H1 (cell line): ENCODE data around the gene VAPA. TPM values are rescaled to one million over a fixed set of nuclear protein-coding genes. Genes with fewer than 3 reads are reported as not detected.

Experiments used
- CTCF ChIA-PET: fragments of 300-600 bp; sonication (Branson Sonifier 250); formaldehyde crosslinking; loops from one replicate; lab custom pipeline; 2021; ENCODE audit not compliant: partially characterized antibody; lab: Charles Lee
- POLR2A ChIA-PET: fragments of 300-600 bp; sonication (Branson Sonifier 250); formaldehyde crosslinking; loops from one replicate; lab custom pipeline; 2021; ENCODE audit warnings: inconsistent platforms; ENCODE audit not compliant: partially characterized antibody; lab: Charles Lee
- DNase-seq, 2 experiments: peaks; one replicate each; pipeline versions ENCODE4 v3.0.0 to v3.0.0-alpha.2; 2010 to 2022; ENCODE audit warnings: low spot score in 2 of 2, low read depth in 1 of 2, mixed read lengths in 1 of 2
- FAIRE-seq: peaks from 2 replicates; lab custom pipeline; 2011; peaks lifted over from hg19 to GRCh38; lab: Jason Lieb, UNC
- H2AFZ ChIP-seq: 2 replicates; pipeline ENCODE4 v1.8.1; 2012; ENCODE audit warnings: low read length, inconsistent platforms
- H2AK5ac ChIP-seq: 2 replicates; pipeline ENCODE4 v1.6.1; 2013; ENCODE audit warnings: low read depth, low read length
- H2BK120ac ChIP-seq: replicated peaks from 2 replicates; pipeline ENCODE3; 2013; ENCODE audit warnings: low read depth, low read length, inconsistent platforms
- H2BK12ac ChIP-seq: 2 replicates; pipeline ENCODE4 v1.6.1; 2013; ENCODE audit warnings: low read depth, low read length
- H2BK15ac ChIP-seq: 2 replicates; pipeline ENCODE4 v1.6.1; 2013; ENCODE audit warnings: low read length
- H2BK20ac ChIP-seq: 2 replicates; pipeline ENCODE4 v1.6.1; 2013; ENCODE audit warnings: low read length
- H2BK5ac ChIP-seq: 2 replicates; pipeline ENCODE4 v1.6.1; 2013; ENCODE audit warnings: low read depth, low read length
- H3K14ac ChIP-seq: 2 replicates; pipeline ENCODE4 v1.6.1; 2013; ENCODE audit warnings: inconsistent platforms; ENCODE audit not compliant: insufficient read length
- H3K18ac ChIP-seq: 2 replicates; pipeline ENCODE4 v1.6.1; 2013; ENCODE audit warnings: low read length; ENCODE audit errors: extremely low read depth
- H3K23ac ChIP-seq: 2 replicates; pipeline ENCODE4 v1.6.1; 2013; ENCODE audit warnings: inconsistent platforms; ENCODE audit not compliant: insufficient read length
- H3K23me2 ChIP-seq: 2 replicates; pipeline ENCODE4 v1.6.1; 2013; ENCODE audit warnings: low read depth, low read length
- H3K27ac ChIP-seq: 2 replicates; pipeline ENCODE4 v1.6.1; 2011; ENCODE audit warnings: low read depth, low read length, inconsistent platforms
- H3K27me3 ChIP-seq, 4 experiments: replicated peaks in 1 of 4; 1 replicate in 1 of 4; 2 replicates in 3 of 4; pipeline versions ENCODE4 v1.6.1 to v1.8.1; 2011 to 2013; ENCODE audit warnings: low read length in 3 of 4, mild to moderate bottlenecking in 3 of 4, inconsistent platforms in 2 of 4, mixed read lengths in 2 of 4, moderate library complexity in 1 of 4; ENCODE audit not compliant: control insufficient read depth in 3 of 4, insufficient read depth in 3 of 4; ENCODE audit errors: extremely low read depth in 1 of 4
- H3K36me3 ChIP-seq, 4 experiments: 2 replicates each; pipeline versions ENCODE4 v1.6.1 to v1.8.1; 2011 to 2013; ENCODE audit warnings: mild to moderate bottlenecking in 4 of 4, low read length in 3 of 4, moderate library complexity in 2 of 4, control low read depth in 1 of 4, inconsistent platforms in 1 of 4; ENCODE audit not compliant: insufficient read depth in 4 of 4, control insufficient read depth in 2 of 4
- H3K4ac ChIP-seq: replicated peaks from 2 replicates; pipeline ENCODE3; 2013; ENCODE audit warnings: low read length, low read depth, mixed read lengths, inconsistent platforms; ENCODE audit not compliant: insufficient read length
- H3K4me1 ChIP-seq, 4 experiments: replicated peaks in 1 of 4; 1 replicate in 1 of 4; 2 replicates in 3 of 4; pipeline versions ENCODE4 v1.6.1 to v1.8.1; 2011 to 2013; ENCODE audit warnings: low read length in 3 of 4, inconsistent platforms in 2 of 4, mixed read lengths in 1 of 4; ENCODE audit not compliant: insufficient read depth in 4 of 4, control insufficient read depth in 3 of 4
- H3K4me2 ChIP-seq, 2 experiments: 2 replicates each; pipeline versions ENCODE4 v1.6.1 to v1.8.1; 2011 to 2013; ENCODE audit warnings: low read depth in 2 of 2, low read length in 2 of 2, control low read depth in 1 of 2, inconsistent platforms in 1 of 2, mild to moderate bottlenecking in 1 of 2; ENCODE audit not compliant: insufficient read depth in 1 of 2
- H3K4me3 ChIP-seq, 4 experiments: fragments of 200-600, 300-600 bp in 1 of 4; sonication (generic), shearing (Covaris generic), sonication (Bioruptor Twin) in 1 of 4; 2 replicates each; pipeline versions ENCODE4 v1.5.1 to v1.8.1; 2011 to 2016; ENCODE audit warnings: low read length in 4 of 4, low read depth in 3 of 4, control low read depth in 2 of 4, inconsistent platforms in 2 of 4, mild to moderate bottlenecking in 2 of 4, mixed read lengths in 1 of 4, moderate library complexity in 1 of 4; ENCODE audit not compliant: insufficient read depth in 2 of 4; ENCODE audit errors: extremely low read depth in 1 of 4
- H3K56ac ChIP-seq: replicated peaks from 2 replicates; pipeline ENCODE3; 2013; ENCODE audit warnings: low read depth, mild to moderate bottlenecking, mixed read lengths, low read length, inconsistent platforms; ENCODE audit not compliant: insufficient read length
- H3K79me1 ChIP-seq: 2 replicates; pipeline ENCODE4 v1.6.1; 2013; ENCODE audit warnings: low read depth, low read length, control low read depth
- H3K79me2 ChIP-seq, 2 experiments: 2 replicates each; pipeline versions ENCODE4 v1.6.1 to v1.8.1; 2012 to 2013; ENCODE audit warnings: low read length in 2 of 2, mild to moderate bottlenecking in 2 of 2, inconsistent platforms in 1 of 2; ENCODE audit not compliant: insufficient read depth in 2 of 2, control insufficient read depth in 1 of 2
- H3K9ac ChIP-seq, 4 experiments: replicated peaks in 1 of 4; 1 replicate in 1 of 4; 2 replicates in 3 of 4; pipeline versions ENCODE4 v1.6.1 to v1.8.1; 2011 to 2013; ENCODE audit warnings: low read depth in 3 of 4, low read length in 3 of 4, control low read depth in 2 of 4, mild to moderate bottlenecking in 2 of 4, moderate library complexity in 2 of 4, inconsistent platforms in 1 of 4; ENCODE audit errors: extremely low read depth in 1 of 4
- H3K9me3 ChIP-seq, 2 experiments: 2 replicates each; pipeline versions ENCODE4 v1.6.1 to v1.8.1; 2012 to 2013; ENCODE audit warnings: mild to moderate bottlenecking in 2 of 2, moderate library complexity in 2 of 2, control low read depth in 1 of 2, inconsistent platforms in 1 of 2, low read depth in 1 of 2, low read length in 1 of 2, mixed read lengths in 1 of 2; ENCODE audit not compliant: insufficient read depth in 2 of 2
- H4K20me1 ChIP-seq, 2 experiments: replicated peaks in 1 of 2; 2 replicates each; pipeline versions ENCODE3 to v1.8.1; 2011 to 2013; ENCODE audit warnings: inconsistent platforms in 2 of 2, low read length in 2 of 2, mild to moderate bottlenecking in 1 of 2; ENCODE audit not compliant: insufficient read depth in 2 of 2, control insufficient read depth in 1 of 2
- H4K5ac ChIP-seq: 2 replicates; pipeline ENCODE4 v1.6.1; 2013; ENCODE audit warnings: low read length, low read depth, mixed read lengths, inconsistent platforms; ENCODE audit not compliant: insufficient read length
- H4K8ac ChIP-seq: 2 replicates; pipeline ENCODE4 v1.8.0; 2013; ENCODE audit warnings: mild to moderate bottlenecking, moderate library complexity, low read length, inconsistent platforms; ENCODE audit not compliant: insufficient read depth; ENCODE audit errors: extremely low read depth
- H4K91ac ChIP-seq: replicated peaks from 2 replicates; pipeline ENCODE3; 2013; ENCODE audit warnings: low read length, mixed read lengths, inconsistent platforms; ENCODE audit not compliant: insufficient read length
- POLR2AphosphoS5 ChIP-seq: IDR thresholded peaks from 2 replicates; pipeline ENCODE4 v1.6.1; 2011; ENCODE audit warnings: low read depth, low read length
- RNF2 ChIP-seq: fragments of 200-900, 300-1000 bp; sonication (generic); IDR thresholded peaks from 2 replicates; pipeline ENCODE4 v1.7.1; 2016; ENCODE audit warnings: borderline replicate concordance, low read depth, mild to moderate bottlenecking, antibody characterized with exemption, low read length; ENCODE audit not compliant: poor library complexity, severe bottlenecking; ENCODE audit errors: missing control alignments
- SIX5 ChIP-seq: IDR thresholded peaks from 2 replicates; pipeline ENCODE4 v1.6.1; 2011; ENCODE audit warnings: mild to moderate bottlenecking, low read depth, low read length
- WGBS, 2 experiments: shearing (Covaris generic) in 1 of 2; methylation state at CpG; one replicate each; pipeline versions ENCODE4 v1.1.6 to v1.1.7; 2013 to 2015; ENCODE audit warnings: low lambda C conversion rate in 2 of 2, mixed read lengths in 2 of 2, inconsistent platforms in 1 of 2, low coverage in 1 of 2, missing lambda C conversion rate in 1 of 2; ENCODE audit not compliant: insufficient replicate concordance in 2 of 2, insufficient coverage in 1 of 2, insufficient read length in 1 of 2; ENCODE audit errors: extremely low coverage in 1 of 2, missing lambda C conversion rate in 1 of 2; 5-methylcytosine and 5-hydroxymethylcytosine counted together
- polyA plus RNA-seq, 7 experiments: library from polyadenylated mRNA; depleted of rRNA in 3 of 7; stranded (reverse) in 5 of 7; unstranded in 2 of 7; fragments of >200 nt in 5 of 7; fragments of 200-250 nt in 2 of 7; gene quantifications; 1 replicate in 5 of 7; 2 replicates in 1 of 7; 4 replicates in 1 of 7; pipeline versions ENCODE4 v1.2.1 to v1.2.3, GENCODE V29; 2011 to 2013; ENCODE audit warnings: missing spikeins in 2 of 7, mixed read lengths in 2 of 7
- total RNA-seq: library from RNA; stranded (reverse); fragmentation: NEBNext Ultra II Directional; extraction: Animal tissue kit (Norgen Biotek cat#: 25700); gene quantifications from 2 replicates; pipeline ENCODE4 v1.2.1, GENCODE V29; 2021

VAPA gene
- total and polyA plus RNA-seq, 2 of the 8 experiments (the other 6 are each of a cell fraction or from before 2014, with no cell fraction given), result 79.7 to 130 TPM

DNA sequence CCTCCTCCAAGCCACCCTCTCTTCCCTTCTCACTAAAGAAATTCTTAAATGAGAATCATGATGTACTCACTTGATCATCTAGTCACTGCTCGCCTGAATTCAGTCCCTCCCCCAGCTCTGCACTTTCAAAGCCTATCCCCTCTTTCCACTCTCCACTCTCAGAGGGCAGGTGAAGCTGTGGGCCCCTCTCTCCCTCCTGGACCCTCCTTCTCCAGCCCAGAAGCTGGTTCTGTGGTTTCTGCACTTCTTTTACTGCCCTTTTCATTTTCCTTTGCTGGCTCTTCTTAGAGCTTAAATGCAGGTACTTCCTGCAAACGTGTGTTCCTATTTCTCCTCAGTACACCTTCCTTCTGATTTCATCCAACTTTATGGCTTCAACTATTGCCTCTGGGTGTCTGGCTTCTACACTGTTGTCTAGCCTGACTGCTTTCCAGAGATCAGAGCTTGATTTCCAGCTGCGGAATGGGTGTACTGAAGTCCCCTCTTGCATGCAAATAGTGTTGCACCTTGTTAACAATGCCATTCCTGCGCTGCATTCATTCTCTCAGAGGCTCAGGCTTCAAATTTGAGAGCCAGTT is 43.3 kb upstream of the VAPA start:
- WGBS, 2 experiments, result 56% methylated on average over 4 of the region's 4 CpGs; no CpG with 5 or more reads in 1 of the 2 experiments
- POLR2A ChIA-PET, result interaction anchor here (1.8 kb wide), 1 partner anchor 43 kb away, joined by 6 read pairs; the partner anchor contains the start of gene VAPA
- TF ChIP-seq POLR2AphosphoS5 (no peak), SIX5 (no peak), RNF2 (no peak)
- TF ChIP-seq, all 59 proteins: peak for 0
- Histone ChIP-seq H3K4me3 (no peak overlapping the region), H3K56ac (no peak overlapping the region), H3K23ac (no peak overlapping the region), H3K9me3 (peaks cover 8% of the 10 kb centered on the region in 2 experiments; a peak in 2 of 4 replicates), H2AK5ac (no peak overlapping the region), H4K5ac (peak overlapping the region; percentile 44), H3K23me2 (no peaks in the 10 kb centered on the region), H2BK120ac (peak overlapping the region; percentile 35), H3K4ac (no peak overlapping the region), H4K91ac (peak overlapping the region; percentile 18), H2AFZ (peak overlapping the region; percentile 74), H2BK5ac (peak overlapping the region; percentile 39; the same call in 1 of the 2 replicates), H2BK12ac (peak overlapping the region; percentile 77; the same call in 1 of the 2 replicates), H3K4me2 (peak overlapping the region; percentile 4 to 21; a peak in 2 of 4 replicates), H4K8ac (no peak overlapping the region), H3K18ac (no peak overlapping the region; the same call in 1 of the 2 replicates), H3K79me1 (no peaks in the 10 kb centered on the region), H3K27me3 (no peaks in the 10 kb centered on the region), H4K20me1 (no peaks in the 10 kb centered on the region), H2BK15ac (peak overlapping the region; percentile 88; the same call in 1 of the 2 replicates), H3K14ac (no peak overlapping the region), H3K27ac (no peak overlapping the region), H3K79me2 (no peaks in the 10 kb centered on the region), H3K36me3 (no peaks in the 10 kb centered on the region), H2BK20ac (peak overlapping the region; percentile 51; the same call in 1 of the 2 replicates), H3K9ac (no peak overlapping the region), H3K4me1 (peaks cover 0 to 14% (median 7%) of the 10 kb centered on the region in 4 experiments; a peak in 4 of 7 replicates)
- CTCF ChIA-PET, result interaction anchor here (0.6 to 2.2 kb wide), 7 partner anchors 9 to 1927 kb away, joined by 3 to 7 read pairs (median 3); no protein-coding TSS in a partner anchor
- FAIRE-seq (no peak), DNase-seq (no peak)
